Measurements from ENCODE around the gene DUXB. TPM values are rescaled to one million over a fixed set of nuclear protein-coding genes. Genes with fewer than 3 reads are reported as not detected.

DUXB gene
- total RNA-seq, 5 donors from 2014 or later (not counting 1 experiment from before 2014, with no cell fraction given), result not detected

GRCh38 chr16:75710344-75710743, 9.1 kb upstream of the DUXB start:
- ChIA-PET POLR2A (no interaction called here), CTCF (no interaction called here)
- DNase-seq, result no peak
- Histone ChIP-seq H3K4me1 (ENCODE audit: control insufficient read depth in 1 of 2, extremely low read depth in 1 of 2, insufficient read depth in 2 of 2, low read length in 2 of 2) (no peaks in the 10 kb centered on the region), H3K27me3 (replicated peaks in 1 of 2; ENCODE audit: control insufficient read depth in 2 of 2, extremely low read depth in 1 of 2, insufficient read depth in 2 of 2, low read length in 1 of 2) (peaks cover 0 to 3% of the 10 kb centered on the region in 2 experiments), H3K36me3 (ENCODE audit: control insufficient read depth in 2 of 2, extremely low read depth in 1 of 2, insufficient read depth in 1 of 2, low read length in 1 of 2) (no peaks in the 10 kb centered on the region), H3K27ac (ENCODE audit: low read length) (no peak overlapping the region), H3K4me3 (ENCODE audit: control insufficient read depth in 1 of 2, extremely low read depth in 1 of 2, low read length in 1 of 2) (no peak overlapping the region), H3K9me3 (no peaks in the 10 kb centered on the region)
- no peaks in the 10 kb centered on the region for H3K4me1 Mint-ChIP-seq
- H3K27ac Mint-ChIP-seq, result no peak overlapping the region
- H3K9me3 Mint-ChIP-seq, result peaks cover 0 to 15% (median 14%) of the 10 kb centered on the region in 3 donors
- 100% methylated on average over 2 of the region's 2 CpGs for WGBS (ENCODE audit: insufficient coverage)
- ATAC-seq (replicated peaks in 1 of 4), result no peak
- H3K27me3 Mint-ChIP-seq, result peaks cover 4 to 8% of the 10 kb centered on the region in 2 donors
- H3K4me3 Mint-ChIP-seq, result no peak overlapping the region
- peaks cover 5% of the 10 kb centered on the region for H3K36me3 Mint-ChIP-seq

- ChIA-PET CTCF (no interaction called here), POLR2A (no interaction called here)
- Mint-ChIP-seq H3K36me3 (no peaks in the 10 kb centered on the region), H3K27me3 (peaks cover 5 to 6% of the 10 kb centered on the region in 2 donors), H3K27ac (no peak overlapping the region), H3K4me1 (no peaks in the 10 kb centered on the region), H3K9me3 (no peaks in the 10 kb centered on the region), H3K4me3 (no peak overlapping the region)
- 90% methylated on average over 2 of the region's 4 CpGs for WGBS (ENCODE audit: insufficient coverage)
- no peak for ATAC-seq (replicated peaks in 1 of 4)
- Histone ChIP-seq H3K27me3 (replicated peaks in 1 of 2; ENCODE audit: control insufficient read depth in 2 of 2, extremely low read depth in 1 of 2, insufficient read depth in 2 of 2, low read length in 1 of 2) (no peaks in the 10 kb centered on the region), H3K9me3 (no peaks in the 10 kb centered on the region), H3K4me3 (ENCODE audit: control insufficient read depth in 1 of 2, extremely low read depth in 1 of 2, low read length in 1 of 2) (no peak overlapping the region), H3K27ac (ENCODE audit: low read length) (no peak overlapping the region), H3K36me3 (ENCODE audit: control insufficient read depth in 2 of 2, extremely low read depth in 1 of 2, insufficient read depth in 1 of 2, low read length in 1 of 2) (no peaks in the 10 kb centered on the region), H3K4me1 (ENCODE audit: control insufficient read depth in 1 of 2, extremely low read depth in 1 of 2, insufficient read depth in 2 of 2, low read length in 2 of 2) (no peaks in the 10 kb centered on the region)
- no peak for DNase-seq
Observed at GRCh38 chr16:75703306-75703705, 2.0 kb upstream of the DUXB start.

DNA sequence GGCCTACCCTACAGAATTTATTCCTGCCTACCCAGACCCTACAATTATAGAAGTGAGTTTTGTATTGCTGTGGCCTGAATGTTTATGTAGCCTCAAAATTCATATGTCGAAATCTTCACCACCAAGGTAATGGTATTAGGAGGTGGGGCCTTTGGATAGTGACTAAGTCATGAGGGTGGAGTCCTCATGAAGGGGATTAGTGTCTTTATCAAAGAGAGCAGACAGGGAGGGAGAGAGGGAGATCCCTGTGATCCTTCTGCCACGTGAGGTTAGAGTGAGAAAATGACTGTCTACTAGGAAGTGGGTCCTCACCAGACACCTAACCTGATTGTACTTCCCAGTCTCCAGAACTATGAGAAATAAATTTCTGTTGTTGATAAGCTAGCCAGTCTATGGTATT, 981 bp upstream of the DUXB start:
- no peak overlapping the region for H3K27ac ChIP-seq (ENCODE audit: low read length)
- no peaks in the 10 kb centered on the region for H3K36me3 ChIP-seq (ENCODE audit: control insufficient read depth in 2 of 2, extremely low read depth in 1 of 2, insufficient read depth in 1 of 2, low read length in 1 of 2)
- CTCF ChIA-PET, result no interaction called here
- Mint-ChIP-seq H3K36me3 (no peaks in the 10 kb centered on the region), H3K27me3 (peaks cover 5% of the 10 kb centered on the region in 2 donors), H3K27ac (no peak overlapping the region), H3K9me3 (no peaks in the 10 kb centered on the region), H3K4me1 (no peaks in the 10 kb centered on the region), H3K4me3 (no peak overlapping the region)
- no peaks in the 10 kb centered on the region for H3K9me3 ChIP-seq
- H3K27me3 ChIP-seq (replicated peaks in 1 of 2; ENCODE audit: control insufficient read depth in 2 of 2, extremely low read depth in 1 of 2, insufficient read depth in 2 of 2, low read length in 1 of 2), result no peaks in the 10 kb centered on the region
- POLR2A ChIA-PET, result no interaction called here
- DNase-seq (no peak), ATAC-seq (replicated peaks in 1 of 4) (no peak)
- 100% methylated on average over 1 of the region's 2 CpGs for whole genome bisulfite sequencing (ENCODE audit: insufficient coverage)
- no peaks in the 10 kb centered on the region for H3K4me1 ChIP-seq (ENCODE audit: control insufficient read depth in 1 of 2, extremely low read depth in 1 of 2, insufficient read depth in 2 of 2, low read length in 2 of 2)
- H3K4me3 ChIP-seq (ENCODE audit: control insufficient read depth in 1 of 2, extremely low read depth in 1 of 2, low read length in 1 of 2), result no peak overlapping the region

DNA sequence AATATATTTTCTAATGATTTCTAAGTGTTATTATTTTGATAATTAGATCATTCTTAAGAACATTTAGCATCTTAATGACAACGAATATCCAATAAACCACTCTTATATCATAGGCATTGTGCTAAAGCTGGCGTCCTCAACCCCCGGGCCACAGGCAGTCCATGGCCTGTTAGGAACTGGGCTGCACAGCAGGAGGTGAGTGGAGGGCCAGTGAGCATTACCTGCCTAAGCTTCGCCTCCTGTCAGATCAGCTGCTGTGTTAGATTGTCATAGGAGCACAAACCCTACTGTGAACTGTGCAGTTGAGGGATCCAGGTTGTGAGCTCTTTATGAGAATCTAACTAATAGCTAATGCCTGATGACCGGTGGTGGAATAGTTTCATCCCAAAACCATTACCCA, 3.7 kb downstream of the DUXB start:
- ATAC-seq (replicated peaks in 1 of 4) (no peak), DNase-seq (no peak)
- ChIA-PET CTCF (no interaction called here), POLR2A (interaction anchor here in 1 of 2 donors (0.5 kb wide), 1 partner anchor 201 kb away, joined by 3 read pairs; no protein-coding TSS in a partner anchor)
- H3K4me3 Mint-ChIP-seq, result no peak overlapping the region
- H3K27me3 ChIP-seq (replicated peaks in 1 of 2; ENCODE audit: control insufficient read depth in 2 of 2, extremely low read depth in 1 of 2, insufficient read depth in 2 of 2, low read length in 1 of 2), result no peaks in the 10 kb centered on the region
- no peaks in the 10 kb centered on the region for H3K9me3 Mint-ChIP-seq
- no peaks in the 10 kb centered on the region for H3K9me3 ChIP-seq
- no peaks in the 10 kb centered on the region for H3K4me1 Mint-ChIP-seq
- H3K4me3 ChIP-seq (ENCODE audit: control insufficient read depth in 1 of 2, extremely low read depth in 1 of 2, low read length in 1 of 2), result no peak overlapping the region
- no peaks in the 10 kb centered on the region for H3K36me3 ChIP-seq (ENCODE audit: control insufficient read depth in 2 of 2, extremely low read depth in 1 of 2, insufficient read depth in 1 of 2, low read length in 1 of 2)
- no peak overlapping the region for H3K27ac ChIP-seq (ENCODE audit: low read length)
- H3K27ac Mint-ChIP-seq, result no peak overlapping the region
- no peaks in the 10 kb centered on the region for H3K4me1 ChIP-seq (ENCODE audit: control insufficient read depth in 1 of 2, extremely low read depth in 1 of 2, insufficient read depth in 2 of 2, low read length in 2 of 2)
- H3K36me3 Mint-ChIP-seq, result no peaks in the 10 kb centered on the region
- 86% methylated on average over 1 of the region's 5 CpGs for WGBS (ENCODE audit: insufficient coverage)
- no peaks in the 10 kb centered on the region for H3K27me3 Mint-ChIP-seq

- Mint-ChIP-seq H3K36me3 (no peaks in the 10 kb centered on the region), H3K9me3 (no peaks in the 10 kb centered on the region), H3K27ac (no peak overlapping the region), H3K27me3 (no peaks in the 10 kb centered on the region), H3K4me3 (no peak overlapping the region), H3K4me1 (no peaks in the 10 kb centered on the region)
- CTCF ChIA-PET, result interaction anchor here in 1 of 2 donors (0.6 kb wide), 1 partner anchor 9 kb away, joined by 3 read pairs; no protein-coding TSS in a partner anchor
- no peak for ATAC-seq (replicated peaks in 1 of 4)
- no peaks in the 10 kb centered on the region for H3K27me3 ChIP-seq (replicated peaks in 1 of 2; ENCODE audit: control insufficient read depth in 2 of 2, extremely low read depth in 1 of 2, insufficient read depth in 2 of 2, low read length in 1 of 2)
- no peaks in the 10 kb centered on the region for H3K36me3 ChIP-seq (ENCODE audit: control insufficient read depth in 2 of 2, extremely low read depth in 1 of 2, insufficient read depth in 1 of 2, low read length in 1 of 2)
- H3K27ac ChIP-seq (ENCODE audit: low read length), result no peak overlapping the region
- peak in 1 of 35 experiments; percentile 1 for DNase-seq
- no peak overlapping the region for H3K4me3 ChIP-seq (ENCODE audit: control insufficient read depth in 1 of 2, extremely low read depth in 1 of 2, low read length in 1 of 2)
- H3K9me3 ChIP-seq, result no peaks in the 10 kb centered on the region
- no peaks in the 10 kb centered on the region for H3K4me1 ChIP-seq (ENCODE audit: control insufficient read depth in 1 of 2, extremely low read depth in 1 of 2, insufficient read depth in 2 of 2, low read length in 2 of 2)
- POLR2A ChIA-PET, result no interaction called here
- no CpG with 5 or more reads among the region's 6 CpGs for WGBS (ENCODE audit: insufficient coverage)
Observed at GRCh38 chr16:75695708-75696107, 5.6 kb downstream of the DUXB start.

GRCh38 chr16:75687361-75687760, 13.9 kb downstream of the DUXB start:
- no peaks in the 10 kb centered on the region for H3K9me3 ChIP-seq
- H3K36me3 ChIP-seq (ENCODE audit: control insufficient read depth in 2 of 2, extremely low read depth in 1 of 2, insufficient read depth in 1 of 2, low read length in 1 of 2), result no peaks in the 10 kb centered on the region
- no peak overlapping the region for H3K4me3 Mint-ChIP-seq
- ChIA-PET CTCF (no interaction called here), POLR2A (no interaction called here)
- H3K4me1 Mint-ChIP-seq, result no peaks in the 10 kb centered on the region
- no peak overlapping the region for H3K27ac ChIP-seq (ENCODE audit: low read length)
- DNase-seq (no peak), ATAC-seq (replicated peaks in 1 of 4) (no peak)
- no peaks in the 10 kb centered on the region for H3K27me3 ChIP-seq (replicated peaks in 1 of 2; ENCODE audit: control insufficient read depth in 2 of 2, extremely low read depth in 1 of 2, insufficient read depth in 2 of 2, low read length in 1 of 2)
- peaks cover 0 to 3% (median 0%) of the 10 kb centered on the region in 3 donors for H3K9me3 Mint-ChIP-seq
- H3K27ac Mint-ChIP-seq, result no peak overlapping the region
- peaks cover 0 to 4% of the 10 kb centered on the region in 2 donors for H3K27me3 Mint-ChIP-seq
- H3K36me3 Mint-ChIP-seq, result no peaks in the 10 kb centered on the region
- no peak overlapping the region for H3K4me3 ChIP-seq (ENCODE audit: control insufficient read depth in 1 of 2, extremely low read depth in 1 of 2, low read length in 1 of 2)
- H3K4me1 ChIP-seq (ENCODE audit: control insufficient read depth in 1 of 2, extremely low read depth in 1 of 2, insufficient read depth in 2 of 2, low read length in 2 of 2), result no peaks in the 10 kb centered on the region

DNA sequence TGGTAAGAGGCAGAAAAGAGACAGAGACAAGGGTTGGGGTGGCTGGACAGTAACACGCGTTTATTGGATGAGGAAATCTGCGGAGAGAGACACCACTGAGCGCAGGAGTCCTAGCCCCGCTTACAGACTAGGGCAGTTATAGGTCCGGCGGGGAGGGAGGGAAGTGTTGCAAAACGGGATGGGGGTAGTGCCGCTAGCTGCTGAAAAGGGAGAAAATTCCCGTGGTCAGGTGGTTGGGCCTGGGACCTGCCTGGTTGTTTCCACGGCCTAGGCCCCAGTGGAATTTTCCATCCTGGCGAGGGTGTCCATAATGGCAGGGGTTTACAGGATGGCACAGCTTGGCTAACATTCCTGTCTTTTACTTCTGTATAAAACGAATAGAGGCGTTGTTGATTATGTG, 19.0 kb downstream of the DUXB start:
- POLR2A ChIA-PET, result no interaction called here
- H3K9me3 ChIP-seq, result no peaks in the 10 kb centered on the region
- Mint-ChIP-seq H3K27ac (no peak overlapping the region), H3K36me3 (no peaks in the 10 kb centered on the region), H3K27me3 (peaks cover 0 to 4% of the 10 kb centered on the region in 2 donors), H3K4me1 (no peaks in the 10 kb centered on the region), H3K9me3 (no peaks in the 10 kb centered on the region), H3K4me3 (no peak overlapping the region)
- no peak overlapping the region for H3K4me3 ChIP-seq (ENCODE audit: control insufficient read depth in 1 of 2, extremely low read depth in 1 of 2, low read length in 1 of 2)
- no peak for DNase-seq
- WGBS (ENCODE audit: insufficient coverage), result 90% methylated on average over 13 of the region's 14 CpGs
- CTCF ChIA-PET, result no interaction called here
- no peaks in the 10 kb centered on the region for H3K36me3 ChIP-seq (ENCODE audit: control insufficient read depth in 2 of 2, extremely low read depth in 1 of 2, insufficient read depth in 1 of 2, low read length in 1 of 2)
- H3K4me1 ChIP-seq (ENCODE audit: control insufficient read depth in 1 of 2, extremely low read depth in 1 of 2, insufficient read depth in 2 of 2, low read length in 2 of 2), result no peaks in the 10 kb centered on the region
- H3K27ac ChIP-seq (ENCODE audit: low read length), result no peak overlapping the region
- H3K27me3 ChIP-seq (replicated peaks in 1 of 2; ENCODE audit: control insufficient read depth in 2 of 2, extremely low read depth in 1 of 2, insufficient read depth in 2 of 2, low read length in 1 of 2), result no peaks in the 10 kb centered on the region
- ATAC-seq (replicated peaks in 1 of 4), result no peak
